Stimulated activated CD4-positive, alpha-beta T cell treated with anti-CD3 and anti-CD28 coated beads, Interleukin-2, amount 100 ng/mL, for 48 hours (primary cell): ENCODE results near the gene SPPL3.
"Not testable (repeated sequence)": the region's sequence is repeated elsewhere in the genome, so short reads cannot be mapped to it uniquely, and the experiment has no call there.

Experiments used
- DNase-seq, 2 donors: peaks; one replicate each; pipeline ENCODE4 v3.0.0-alpha.2; 2020

The SPPL3 gene

GRCh38 chr12:120814903-120815429 is 89.2 kb downstream of the SPPL3 start:
- no peak for DNase-seq

DNA sequence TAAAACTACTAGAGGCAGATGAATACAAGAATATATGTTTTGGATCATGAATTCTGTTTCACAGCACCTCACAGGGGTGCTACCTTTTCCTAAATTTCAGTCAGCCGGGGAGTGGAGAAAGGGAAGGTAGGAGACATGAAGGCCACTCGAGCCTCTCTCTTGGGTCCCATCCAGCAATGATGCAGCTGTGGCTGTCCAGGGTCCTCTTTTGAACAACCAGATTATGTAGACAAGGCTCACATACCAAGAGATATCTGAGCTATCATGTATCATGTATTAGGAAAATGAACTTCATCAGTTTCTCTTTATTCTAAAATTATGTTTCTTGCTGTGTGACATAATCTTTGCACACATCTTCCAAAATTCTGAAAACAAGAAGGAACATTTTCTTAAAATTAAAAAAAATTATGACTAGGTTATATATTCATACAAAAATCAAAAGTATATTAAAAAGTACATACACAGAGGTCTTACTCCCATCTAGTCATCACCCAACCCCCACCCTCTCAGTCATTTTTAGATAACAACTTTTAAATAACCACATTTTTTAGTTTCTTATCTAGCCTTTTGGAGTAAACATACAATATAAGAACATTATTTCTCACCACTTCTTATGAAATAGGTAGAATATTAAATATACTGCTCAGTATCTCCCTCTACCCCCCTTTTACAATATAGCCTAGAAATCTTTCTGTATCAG is 89.8 kb downstream of the SPPL3 start:
- no peak for DNase-seq

- DNase-seq, result no peak
Observed at GRCh38 chr12:120813588-120814153, 90.5 kb downstream of the SPPL3 start.

GRCh38 chr12:120810021-120810420 is 94.1 kb downstream of the SPPL3 start:
- DNase-seq, result no peak

DNA sequence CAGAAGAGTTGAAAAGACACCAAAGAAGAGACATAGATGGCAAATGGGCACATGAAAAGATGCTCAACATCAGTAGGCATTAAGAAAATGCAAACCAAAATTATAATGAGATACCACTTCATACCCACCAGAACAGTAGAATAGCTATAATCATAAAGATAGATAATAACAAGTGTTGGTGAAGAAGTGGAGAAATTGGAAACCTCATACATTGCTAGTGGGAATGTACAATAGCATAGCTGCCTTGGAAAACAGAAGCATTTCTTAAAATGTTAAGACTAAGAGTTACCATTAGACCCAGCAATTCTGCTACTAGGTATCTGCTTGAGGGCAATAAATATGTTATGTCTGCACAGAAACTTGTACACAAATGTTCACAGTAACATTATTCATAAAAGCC is 99.7 kb downstream of the SPPL3 start:
- no peak for DNase-seq

- DNase-seq, result no peak
Observed at GRCh38 chr12:120801146-120801545, 103.0 kb downstream of the SPPL3 start.

GRCh38 chr12:120800665-120801064 is 103.5 kb downstream of the SPPL3 start:
- no peak for DNase-seq

DNA sequence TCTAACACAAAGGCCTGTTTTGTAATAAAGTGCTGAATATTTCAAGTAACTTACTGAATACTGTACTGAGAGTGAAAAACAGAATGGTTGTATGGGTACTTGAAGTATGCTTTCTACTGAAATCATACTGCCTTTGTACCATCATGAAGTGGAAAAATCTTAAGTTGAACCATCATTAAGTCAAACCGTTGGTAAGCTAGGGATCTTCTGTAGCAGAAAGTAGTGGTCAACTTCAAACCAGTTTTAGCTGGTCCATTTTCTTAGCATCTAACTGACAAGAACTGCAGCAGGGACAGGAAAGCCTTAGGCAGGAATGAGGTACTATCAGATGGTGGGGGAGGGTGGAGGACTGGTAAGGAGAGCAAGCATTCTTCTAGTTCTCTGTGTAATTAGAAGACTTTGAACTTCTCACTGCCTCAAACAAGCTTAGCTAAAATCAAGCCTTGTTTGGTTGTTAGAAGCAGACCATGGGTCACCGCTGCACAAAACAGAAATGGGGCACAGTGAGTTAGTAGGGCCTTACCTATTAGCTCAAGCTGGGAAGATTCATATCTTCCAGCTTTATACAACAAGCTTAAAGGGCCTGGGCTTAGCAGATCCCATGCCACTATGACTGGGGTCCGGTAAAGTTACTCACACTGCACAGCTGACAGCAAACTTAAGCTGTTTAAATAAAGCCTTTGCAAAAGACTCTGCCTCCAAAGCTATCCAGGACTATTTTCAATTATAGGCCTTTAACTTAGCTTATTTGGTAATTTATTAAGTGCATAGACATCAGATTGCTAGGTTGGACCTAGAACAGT is 104.7 kb downstream of the SPPL3 start:
- DNase-seq, result no peak

- no peak for DNase-seq
Observed at GRCh38 chr12:120798696-120799095, 105.5 kb downstream of the SPPL3 start.

GRCh38 chr12:120797677-120798642 is 106.2 kb downstream of the SPPL3 start:
- DNase-seq, result no peak

GRCh38 chr12:120795441-120796178 is 108.5 kb downstream of the SPPL3 start:
- DNase-seq, result no peak

GRCh38 chr12:120793357-120793756 is 110.8 kb downstream of the SPPL3 start:
- no peak for DNase-seq

DNA sequence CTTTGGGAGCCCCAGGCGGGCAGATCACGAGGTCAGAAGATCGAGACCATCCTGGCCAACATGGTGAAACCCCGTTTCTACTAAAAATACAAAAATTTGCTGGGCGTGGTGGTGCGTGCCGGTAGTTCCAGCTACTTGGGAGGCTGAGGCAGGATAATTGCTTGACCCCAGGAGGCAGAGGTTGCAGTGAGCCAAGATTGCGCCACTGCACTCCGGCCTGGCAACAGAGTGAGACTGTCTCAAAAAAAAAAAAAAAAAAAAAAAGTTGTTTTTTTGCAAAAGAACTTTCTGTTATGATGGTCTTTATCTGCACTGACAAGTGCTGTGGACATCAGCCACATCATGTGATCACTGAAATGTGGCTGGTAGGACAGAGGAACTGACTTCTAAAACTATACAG is 111.7 kb downstream of the SPPL3 start:
- DNase-seq, result not testable (repeated sequence)

- no peak for DNase-seq
Observed at GRCh38 chr12:120791669-120792176, 112.4 kb downstream of the SPPL3 start.

GRCh38 chr12:120790114-120790513 is 114.0 kb downstream of the SPPL3 start:
- no peak for DNase-seq

GRCh38 chr12:120787889-120788288 is 116.3 kb downstream of the SPPL3 start:
- DNase-seq, result no peak

- no peak for DNase-seq
Observed at GRCh38 chr12:120784804-120785203, 119.4 kb downstream of the SPPL3 start.

DNA sequence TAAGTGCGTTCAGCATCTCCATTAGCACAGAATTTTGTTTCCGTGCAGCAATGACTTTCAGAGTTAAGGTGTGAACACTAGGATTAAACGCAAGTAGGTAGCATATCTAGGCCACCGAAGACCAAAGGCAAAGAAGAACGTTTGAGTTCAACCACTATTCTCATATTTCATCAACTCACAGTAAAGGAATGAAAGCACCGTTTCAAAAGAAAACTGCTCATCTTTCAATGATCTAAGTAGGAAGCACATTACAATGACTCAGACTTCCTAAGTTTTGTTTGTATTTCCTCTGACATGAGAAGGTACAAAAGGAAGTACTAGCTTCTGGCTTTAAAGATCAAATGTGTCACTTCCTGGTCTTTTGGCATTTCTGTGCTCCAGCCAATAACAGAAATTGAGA is 121.0 kb downstream of the SPPL3 start:
- peak in 1 of 2 donors; percentile 15 for DNase-seq

- DNase-seq, result no peak
Observed at GRCh38 chr12:120775862-120776552, 128.2 kb downstream of the SPPL3 start.

DNA sequence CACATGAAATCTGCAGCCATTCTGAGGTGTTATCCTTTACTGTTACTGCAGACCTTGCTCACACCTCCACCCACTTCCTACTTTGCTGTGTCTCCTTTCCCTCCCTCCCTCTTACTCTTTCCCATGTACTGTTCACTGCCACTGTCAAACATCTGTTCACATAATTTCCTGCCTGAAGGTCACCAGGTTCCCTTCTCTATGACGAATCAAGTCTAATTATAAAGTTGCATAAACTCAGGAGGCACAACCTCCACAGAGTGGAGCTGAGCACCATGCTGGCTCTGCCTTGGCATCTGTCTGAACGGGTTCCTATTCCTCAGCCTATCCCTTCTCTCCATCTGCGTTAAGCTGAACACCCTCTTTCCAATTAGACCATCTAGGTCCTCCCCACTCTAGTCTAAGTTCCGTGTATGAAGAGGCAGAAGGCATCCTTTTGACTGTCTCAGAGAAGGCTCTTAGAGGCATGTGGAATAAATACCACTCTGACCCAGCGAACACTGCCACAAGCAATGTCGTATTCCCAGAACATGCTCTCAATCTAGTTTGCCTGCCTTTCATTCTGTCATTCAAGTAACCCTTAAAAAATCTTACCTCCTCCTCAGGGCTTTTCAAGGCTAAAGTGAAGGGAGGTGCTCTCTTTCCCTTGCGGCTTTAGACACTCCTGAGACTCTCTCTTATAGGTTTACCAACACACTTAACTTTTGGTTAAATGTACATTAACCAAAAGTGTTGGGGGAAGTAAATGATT is 129.8 kb downstream of the SPPL3 start:
- no peak for DNase-seq
